HG02884 (cell line): ENCODE data around the gene PTPRE.

Source experiments
- ATAC-seq: cut with Tn5 transposase; IDR thresholded peaks from one replicate; pipeline ENCODE4 v1.9.1; 2021; ENCODE audit warnings: mild to moderate bottlenecking, moderate library complexity; ENCODE audit not compliant: unreplicated experiment

PTPRE gene

GRCh38 chr10:128111696-128112095, 204.8 kb downstream of the PTPRE start:
- ATAC-seq = no peak

GRCh38 chr10:128113026-128113425, 206.1 kb downstream of the PTPRE start:
- ATAC-seq = no peak

GRCh38 chr10:128114901-128115300, 208.0 kb downstream of the PTPRE start:
- ATAC-seq = no peak

DNA sequence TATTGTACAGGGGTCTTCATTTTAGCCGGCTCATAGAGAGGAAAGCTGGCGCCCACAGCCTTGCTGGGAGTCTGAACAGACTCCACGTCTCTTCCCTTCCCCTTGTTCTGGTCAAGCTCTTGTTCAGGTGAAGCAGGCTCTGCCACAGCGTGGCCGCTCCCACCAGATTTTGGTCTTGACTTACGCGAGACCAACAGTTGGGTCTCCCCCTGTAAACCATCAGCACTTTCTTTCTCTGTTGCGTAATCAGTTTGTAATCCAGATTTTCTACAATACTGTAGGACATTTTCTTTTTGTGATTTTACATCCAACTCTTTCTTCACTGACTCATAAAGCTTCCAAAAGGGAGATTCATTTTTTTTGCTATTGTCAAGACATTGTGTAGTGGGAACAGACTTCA, 208.5 kb downstream of the PTPRE start:
- ATAC-seq = no peak

DNA sequence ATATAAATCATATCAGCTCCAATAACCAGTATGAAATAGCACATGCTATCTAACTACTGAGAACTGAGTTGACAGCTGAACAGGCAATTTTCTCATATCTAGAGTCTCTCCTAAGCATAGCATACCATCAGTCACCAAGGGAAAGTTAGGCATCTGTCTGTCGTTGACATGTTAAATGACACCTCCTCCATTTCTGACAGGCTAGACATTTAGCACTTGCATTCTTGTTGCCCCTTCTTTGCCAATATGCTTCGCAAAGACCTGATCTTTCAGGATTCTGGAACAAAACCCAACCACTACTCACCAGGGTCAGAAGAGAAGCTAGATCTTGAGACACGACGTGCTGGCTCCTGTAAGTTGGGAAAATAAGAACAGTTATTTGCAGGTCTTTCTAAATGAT, 209.3 kb downstream of the PTPRE start:
- ATAC-seq = no peak

- no peak for ATAC-seq
Measured at GRCh38 chr10:128116851-128117615, 210.1 kb downstream of the PTPRE start.

GRCh38 chr10:128121750-128122412, 215.0 kb downstream of the PTPRE start:
- ATAC-seq = no peak

- ATAC-seq = no peak
Measured at GRCh38 chr10:128122931-128123330, 216.0 kb downstream of the PTPRE start.

DNA sequence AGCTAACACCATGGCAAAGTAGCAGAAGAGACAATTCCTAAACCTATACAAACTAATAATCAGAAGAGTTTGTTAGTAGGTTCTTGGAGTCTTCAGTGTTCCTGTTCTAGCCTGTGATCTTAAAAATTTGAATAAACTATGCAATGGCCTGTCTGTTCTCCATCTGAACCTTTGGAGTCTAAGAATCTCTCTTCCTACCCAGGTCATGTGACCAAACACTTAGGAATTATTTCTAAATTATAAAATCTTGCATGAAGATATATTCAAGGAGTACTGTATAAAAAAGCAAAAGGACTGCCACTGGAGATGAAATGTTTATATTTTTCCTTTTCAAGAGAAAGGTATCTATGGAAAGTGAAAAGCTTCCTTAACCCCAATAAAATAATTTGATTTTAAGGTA, 216.9 kb downstream of the PTPRE start:
- no peak for ATAC-seq

DNA sequence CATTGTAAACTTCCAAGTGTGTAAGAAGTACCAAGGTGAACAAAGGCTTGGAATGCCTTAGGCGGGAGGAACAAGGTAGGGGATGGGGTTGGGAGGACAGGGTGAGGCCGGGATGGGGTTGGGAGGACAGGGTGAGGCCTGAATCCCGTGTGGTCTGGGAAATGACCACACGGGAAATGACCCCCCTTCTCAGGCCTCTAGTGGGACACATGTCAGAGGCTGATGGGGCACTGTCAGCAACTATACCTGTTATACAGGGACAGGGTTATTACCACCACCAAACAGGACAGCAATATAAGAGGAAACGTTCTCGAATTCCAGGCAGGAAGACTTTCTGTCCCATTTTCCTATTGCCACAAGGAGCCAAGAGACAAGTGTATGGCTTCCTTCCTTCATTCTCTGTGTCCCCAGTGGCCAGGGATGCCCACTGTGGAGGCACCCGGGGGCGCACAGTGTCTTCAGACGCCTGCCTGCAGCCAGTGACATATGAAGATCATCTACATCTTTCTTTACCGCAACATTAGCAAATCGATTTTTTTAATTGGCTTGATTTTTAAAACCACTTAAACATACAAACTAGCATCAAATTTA, 218.0 kb downstream of the PTPRE start:
- no peak for ATAC-seq

DNA sequence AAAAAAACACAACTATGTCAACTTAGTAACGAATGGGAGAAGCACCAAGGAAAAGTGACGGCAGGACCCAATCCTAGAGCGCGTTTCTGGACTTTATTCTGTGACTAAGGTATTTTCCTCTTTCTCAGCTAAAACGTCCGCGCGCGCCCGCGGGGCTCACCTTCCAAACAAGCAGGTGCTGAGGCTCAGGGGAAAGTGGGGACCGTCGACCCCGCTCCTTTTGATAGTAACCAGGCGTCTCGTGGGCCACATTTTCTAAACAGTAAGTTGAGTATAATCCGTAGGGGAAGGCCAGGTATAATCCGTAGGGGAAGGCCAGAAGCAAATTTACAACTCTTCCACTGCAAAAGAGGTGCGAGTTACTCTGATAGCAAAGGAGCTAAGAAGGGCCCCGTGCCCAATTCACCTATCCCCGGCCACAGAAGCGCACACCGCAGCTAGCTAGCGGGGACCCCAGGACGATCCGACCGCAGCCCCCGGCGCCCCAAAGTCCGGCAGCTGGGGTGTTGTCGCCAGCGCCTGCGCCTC, 218.6 kb downstream of the PTPRE start:
- ATAC-seq = no peak

- peak; percentile 69 for ATAC-seq
Measured at GRCh38 chr10:128125944-128126764, 219.3 kb downstream of the PTPRE start, which contains the start of gene MKI67. Gene MKI67 (minus strand): TSS chr10:128126423. CDS start chr10:128125667, 756 bp downstream.

DNA sequence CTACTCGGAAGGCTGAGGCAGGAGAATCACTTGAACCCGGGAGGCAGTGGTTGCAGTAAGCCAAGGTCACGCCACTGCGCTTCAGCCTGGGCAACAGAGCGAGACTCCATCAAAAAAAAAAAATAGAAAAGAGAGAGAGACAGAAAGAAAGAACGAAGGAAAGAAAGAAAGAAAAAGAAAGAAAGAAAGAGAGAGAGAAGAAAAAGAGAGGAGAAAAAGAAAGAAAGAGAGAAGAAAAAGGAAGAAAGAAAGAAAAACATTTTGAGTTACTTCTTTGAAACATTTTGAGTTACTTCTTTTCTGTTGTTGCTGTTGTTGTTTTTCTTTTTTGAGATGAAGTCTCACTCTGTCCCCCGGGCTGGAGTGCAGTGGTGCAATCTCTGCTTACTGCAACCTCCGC, 221.7 kb downstream of the PTPRE start:
- no peak for ATAC-seq

GRCh38 chr10:128130051-128130450, 223.1 kb downstream of the PTPRE start:
- no peak for ATAC-seq
